GM21825 (cell line): ENCODE measurements around the gene TDG.

Experiments used
- ATAC-seq: cut with Tn5 transposase; IDR thresholded peaks from one replicate; pipeline ENCODE4 v1.9.1; 2021; ENCODE audit warnings: mild to moderate bottlenecking, moderate library complexity; ENCODE audit not compliant: unreplicated experiment

Gene TDG

DNA sequence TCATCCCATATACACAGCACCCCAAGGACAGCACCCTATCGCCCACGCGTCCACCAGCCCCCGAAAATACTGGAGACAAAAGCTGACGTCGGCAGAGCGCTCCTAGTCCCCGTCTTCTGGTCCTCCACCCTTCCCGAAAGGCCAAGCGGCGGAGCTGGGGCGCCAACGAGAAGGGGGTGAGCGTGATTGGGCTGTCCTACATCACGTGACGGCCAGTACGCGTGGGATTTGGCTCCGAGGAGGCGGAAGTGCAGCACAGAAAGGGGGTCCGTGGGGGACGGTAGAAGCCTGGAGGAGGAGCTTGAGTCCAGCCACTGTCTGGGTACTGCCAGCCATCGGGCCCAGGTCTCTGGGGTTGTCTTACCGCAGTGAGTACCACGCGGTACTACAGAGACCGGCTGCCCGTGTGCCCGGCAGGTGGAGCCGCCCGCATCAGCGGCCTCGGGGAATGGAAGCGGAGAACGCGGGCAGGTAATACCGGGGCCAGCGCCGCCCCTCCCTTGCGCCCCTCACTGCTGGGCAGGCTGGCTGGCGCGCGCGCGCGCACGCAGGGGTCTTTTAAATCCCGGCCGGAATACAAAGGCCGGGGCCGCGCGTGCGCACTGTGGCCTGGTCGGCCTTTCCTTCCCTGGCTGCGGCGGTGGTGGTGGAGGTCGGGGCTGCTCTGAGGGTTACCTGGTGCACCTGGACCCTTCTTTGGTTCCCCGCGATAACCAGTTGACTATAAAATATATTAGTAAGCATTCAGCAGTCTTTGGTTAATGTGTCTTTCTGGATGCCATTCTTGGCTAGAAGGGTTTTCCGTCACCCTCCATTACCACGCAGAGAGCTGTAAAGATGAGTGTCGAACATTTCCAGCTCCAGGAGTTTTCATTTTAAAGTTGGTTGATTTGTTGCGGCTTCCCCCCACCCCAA, at the start of gene TDG:
Gene TDG (plus strand): TSS at position 283 of the 915 bp plus-strand sequence. CDS start 166 bp downstream, at position 449.
- ATAC-seq, result peak; percentile 92

DNA sequence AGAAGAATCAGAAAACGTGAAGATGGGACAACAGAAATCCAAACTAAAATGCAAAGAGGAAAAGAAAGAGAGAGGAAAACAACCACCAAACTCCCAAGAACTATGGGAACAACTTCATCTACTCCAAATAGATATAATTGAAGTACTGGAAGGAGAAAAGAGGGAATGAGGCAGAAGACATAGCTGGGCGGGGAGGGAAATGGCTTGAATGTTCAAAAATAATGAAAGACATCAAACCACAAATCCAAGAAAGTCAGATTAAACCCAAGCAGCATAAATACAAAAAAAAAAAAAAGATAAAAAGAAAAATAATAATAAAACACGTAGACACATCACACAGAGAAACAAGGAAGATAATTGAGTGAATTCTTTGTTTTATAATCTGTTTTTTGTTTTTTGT, 47.8 kb upstream of the TDG start:
- ATAC-seq, result no peak

- ATAC-seq, result peak; percentile 40
Measured at GRCh38 chr12:103924761-103925641, 40.7 kb upstream of the TDG start.

GRCh38 chr12:103928682-103929045, 37.0 kb upstream of the TDG start:
- peak; percentile 21 for ATAC-seq

GRCh38 chr12:103929046-103929783, 36.5 kb upstream of the TDG start:
- ATAC-seq, result peak; percentile 21

GRCh38 chr12:103929784-103930033, 36.0 kb upstream of the TDG start:
- ATAC-seq, result no peak

GRCh38 chr12:103930034-103930786, 35.5 kb upstream of the TDG start, which contains the start of gene HSP90B1:
TSS of gene HSP90B1 (plus strand) at chr12:103930410. CDS start at chr12:103930516, 106 bp downstream.
- peak; percentile 55 for ATAC-seq

- ATAC-seq, result no peak
Measured at GRCh38 chr12:103930787-103931735, 34.6 kb upstream of the TDG start.

DNA sequence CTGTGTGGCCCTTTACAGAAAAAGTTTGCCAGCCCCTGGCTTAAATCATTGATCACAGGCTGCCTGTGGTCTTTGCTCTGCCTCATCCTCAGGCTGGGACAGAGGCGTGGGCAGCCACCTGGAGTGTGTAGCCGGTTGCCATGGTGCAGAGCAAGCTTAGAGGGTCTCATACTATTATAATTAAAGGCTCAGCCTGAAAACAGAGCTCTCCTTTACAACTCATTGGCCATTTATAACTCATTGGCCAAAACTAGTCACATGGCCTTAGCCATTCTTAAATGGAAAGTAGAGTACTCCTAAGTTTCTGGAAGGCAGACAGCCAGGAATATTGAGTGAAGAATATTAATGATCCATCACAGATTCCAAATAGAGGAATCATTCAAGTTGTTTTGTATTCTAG, 32.4 kb upstream of the TDG start:
- no peak for ATAC-seq

DNA sequence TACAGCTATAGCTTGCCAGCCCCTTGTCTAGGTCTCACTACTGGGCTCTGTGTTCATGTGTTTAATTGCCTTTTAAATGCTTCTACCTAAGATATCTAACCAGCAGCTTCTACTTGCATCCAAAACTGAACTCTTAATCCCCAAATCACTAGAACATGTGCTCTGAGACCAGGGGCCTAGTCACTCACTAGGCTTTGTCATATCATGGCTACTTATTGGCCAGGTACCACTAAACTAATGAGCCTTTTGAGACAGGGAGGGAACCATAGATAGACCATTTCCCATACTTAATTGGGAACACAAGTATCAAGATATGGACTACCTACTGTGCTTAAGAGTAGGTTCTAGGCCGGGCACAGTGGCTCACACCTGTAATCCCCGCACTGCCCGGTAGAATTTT, 29.0 kb upstream of the TDG start:
- ATAC-seq, result no peak

DNA sequence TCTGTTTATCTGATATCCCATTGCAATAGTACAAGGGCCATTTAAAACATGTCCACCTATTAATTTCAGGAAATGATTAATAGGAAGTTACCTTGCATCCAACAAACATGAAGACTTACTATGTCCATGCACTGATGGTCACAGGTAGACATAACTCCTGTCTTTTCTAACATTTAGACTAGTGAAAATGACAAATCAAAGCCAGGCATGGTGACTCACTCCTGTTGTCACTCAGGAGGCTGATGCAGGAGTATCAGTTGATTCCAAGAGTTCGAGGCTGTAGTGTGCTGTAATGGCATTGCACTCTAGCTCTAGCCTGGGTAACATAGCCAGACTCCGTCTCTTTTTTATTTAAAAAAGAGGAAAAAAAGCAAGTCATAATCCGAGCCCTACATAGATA, 20.7 kb upstream of the TDG start:
- no peak for ATAC-seq

DNA sequence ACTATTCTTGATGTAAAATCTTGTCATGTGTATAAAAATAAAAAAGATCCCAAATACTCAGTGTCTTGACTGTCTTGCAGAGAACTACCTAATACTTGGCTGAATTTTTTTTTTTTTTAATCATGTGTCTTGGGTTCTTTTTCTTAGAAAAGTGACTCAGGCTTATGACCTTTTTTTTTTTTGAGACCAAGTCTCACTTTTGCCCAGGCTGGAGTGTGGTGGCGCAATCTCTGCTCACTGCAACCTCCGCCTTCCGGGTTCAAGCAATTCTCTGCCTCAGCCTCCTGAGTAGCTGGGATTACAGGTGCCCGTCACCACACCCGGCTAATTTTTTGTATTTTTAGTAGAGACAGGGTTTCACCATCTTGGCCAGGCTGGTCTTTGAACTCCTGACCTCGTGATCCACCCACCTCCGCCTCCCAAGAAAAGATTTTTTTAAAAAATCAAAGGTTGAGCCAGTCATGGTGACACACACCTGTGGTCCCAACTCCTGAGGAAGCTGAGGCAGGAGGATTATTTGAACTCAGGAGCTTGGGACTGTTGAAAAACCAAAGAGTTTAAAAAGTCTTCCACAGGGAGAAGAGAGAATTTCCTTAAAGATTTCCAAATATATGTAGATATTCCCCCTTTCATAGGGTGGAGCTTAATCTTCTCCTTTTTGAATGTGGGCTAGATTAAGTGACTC, 17.7 kb upstream of the TDG start:
- no peak for ATAC-seq

DNA sequence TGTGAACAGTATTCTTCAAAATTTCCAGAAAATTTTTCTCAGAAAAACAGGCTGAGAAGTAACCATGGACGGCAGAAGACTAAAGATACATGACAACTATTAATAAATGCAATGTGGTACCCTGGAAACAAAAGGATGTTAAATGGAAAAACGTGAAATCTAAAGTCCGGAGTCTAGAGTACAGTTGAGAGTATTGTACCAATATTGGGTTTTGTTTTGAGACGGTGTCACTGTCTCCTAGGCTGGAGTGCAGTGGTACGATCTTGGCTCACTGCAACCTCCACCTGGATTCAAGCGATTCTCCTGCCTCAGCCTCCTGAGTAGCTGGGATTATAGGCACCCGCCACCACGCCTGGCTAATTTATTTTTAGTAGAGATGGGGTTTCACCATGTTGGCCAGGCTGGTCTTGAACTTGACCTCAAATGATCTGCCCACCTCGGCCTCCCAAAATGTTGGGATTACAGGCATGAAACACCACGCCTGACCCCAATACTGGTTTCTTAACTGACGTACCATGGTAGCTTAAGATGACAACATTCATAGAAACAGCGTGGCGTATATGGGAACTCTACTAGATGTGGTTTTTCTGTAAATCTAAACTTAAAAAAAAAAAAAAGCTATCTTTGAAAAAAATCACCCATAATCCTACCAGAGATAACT, 16.8 kb upstream of the TDG start:
- ATAC-seq, result no peak

- no peak for ATAC-seq
Measured at GRCh38 chr12:103952497-103952896, 13.2 kb upstream of the TDG start.

- no peak for ATAC-seq
Measured at GRCh38 chr12:103955811-103956508, 9.7 kb upstream of the TDG start.

DNA sequence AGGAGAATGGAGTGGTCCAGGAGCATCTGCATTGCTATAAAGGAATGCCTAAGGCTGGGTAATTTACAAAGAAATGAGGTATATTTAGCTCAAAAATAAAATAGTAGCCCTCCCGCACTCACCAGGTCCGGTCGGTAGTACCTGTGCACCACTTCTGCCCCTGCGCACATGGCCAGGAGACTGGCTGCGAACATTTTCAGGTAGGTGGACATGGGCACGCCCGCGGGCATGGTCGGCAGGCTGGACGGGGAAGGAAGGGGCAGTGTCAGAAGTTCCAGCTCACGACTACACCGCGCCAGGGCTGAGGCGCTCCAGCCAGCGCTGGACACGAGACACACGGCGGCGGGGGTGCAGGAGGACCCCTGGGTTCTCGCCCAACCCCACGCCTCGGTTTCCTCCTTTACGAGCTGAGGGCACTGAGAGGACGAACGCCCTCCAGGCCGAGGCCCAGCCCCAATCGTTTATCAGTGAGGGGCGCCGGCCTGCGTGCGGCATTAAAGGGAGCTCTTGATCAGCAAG, 9.1 kb upstream of the TDG start:
- ATAC-seq, result peak; percentile 31

DNA sequence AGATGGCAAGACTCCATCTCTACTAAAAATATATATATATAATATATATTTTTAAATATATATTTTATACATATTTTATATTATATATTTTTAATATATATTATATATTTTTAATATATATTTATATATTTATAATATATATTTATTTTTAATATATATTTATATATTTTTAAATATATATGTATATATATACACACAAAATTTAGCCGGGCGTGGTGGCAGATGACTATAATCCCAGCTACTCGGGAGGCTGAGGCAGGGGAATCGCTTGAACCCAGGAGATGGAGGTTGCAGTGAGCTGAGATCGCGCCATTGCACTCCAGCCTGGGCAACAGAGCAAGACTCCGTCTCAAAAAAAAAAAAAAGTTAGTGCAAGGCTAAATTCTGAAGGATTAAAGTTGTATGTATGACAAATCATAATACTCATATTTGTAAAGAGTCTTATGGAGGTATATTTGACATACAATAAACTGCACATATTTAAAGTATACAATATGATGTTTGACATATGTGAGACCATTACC, 7.7 kb upstream of the TDG start:
- no peak for ATAC-seq
